ENCODE measurements around the gene LAMA2.
A peak's percentile ranks its signal among the peaks of the same experiment; 100 is the strongest.

LAMA2 gene

GRCh38 chr6:129370268-129370916, 487.5 kb downstream of the LAMA2 start:
- peak; percentile 28 for DNase-seq (ENCODE audit: low read depth)

DNA sequence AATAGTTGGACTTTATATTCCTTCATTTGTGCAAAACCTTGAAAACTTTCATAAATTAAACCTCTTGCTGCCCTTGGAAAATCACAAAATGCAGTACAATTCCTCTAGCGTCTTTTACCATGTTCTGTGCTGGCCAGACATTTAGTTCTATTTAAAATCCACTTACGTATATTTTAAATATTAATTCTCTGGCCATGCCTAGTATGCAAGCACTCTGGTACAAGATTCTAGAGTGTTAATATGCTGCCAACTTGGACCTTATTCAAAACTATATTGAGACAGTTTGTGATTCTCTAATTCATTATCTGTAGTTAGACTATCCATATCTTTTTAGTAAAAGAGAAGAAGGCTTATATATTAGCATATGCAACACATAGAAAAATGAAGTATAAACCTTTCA, 498.9 kb downstream of the LAMA2 start:
- no peak for DNase-seq (ENCODE audit: low read depth)

- no peak for DNase-seq (ENCODE audit: low read depth)
Observed at GRCh38 chr6:129382916-129383315, 500.0 kb downstream of the LAMA2 start.

GRCh38 chr6:129385117-129385516, 502.2 kb downstream of the LAMA2 start:
- DNase-seq (ENCODE audit: low read depth), result no peak

- DNase-seq (ENCODE audit: low read depth), result no peak
Observed at GRCh38 chr6:129390900-129391299, 508.0 kb downstream of the LAMA2 start.

DNA sequence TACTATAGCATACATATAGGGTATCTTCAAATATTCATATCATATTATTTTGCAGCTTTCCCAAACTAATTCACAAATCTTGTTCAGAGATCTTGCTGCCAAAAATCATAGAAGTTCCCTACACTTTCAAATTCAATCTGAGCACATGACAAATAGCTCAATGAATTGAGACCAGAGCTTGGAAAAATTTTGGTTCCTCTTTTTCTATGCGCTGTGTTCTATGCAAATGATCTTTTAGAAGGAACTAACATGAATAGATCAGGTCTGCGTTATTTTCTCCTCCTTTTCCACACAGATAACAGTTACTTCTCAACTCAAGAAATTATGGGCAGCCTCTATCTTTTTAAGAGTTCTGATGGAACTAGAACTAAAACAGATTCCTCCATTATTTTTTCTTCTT, 510.7 kb downstream of the LAMA2 start:
- DNase-seq (ENCODE audit: low read depth), result no peak

DNA sequence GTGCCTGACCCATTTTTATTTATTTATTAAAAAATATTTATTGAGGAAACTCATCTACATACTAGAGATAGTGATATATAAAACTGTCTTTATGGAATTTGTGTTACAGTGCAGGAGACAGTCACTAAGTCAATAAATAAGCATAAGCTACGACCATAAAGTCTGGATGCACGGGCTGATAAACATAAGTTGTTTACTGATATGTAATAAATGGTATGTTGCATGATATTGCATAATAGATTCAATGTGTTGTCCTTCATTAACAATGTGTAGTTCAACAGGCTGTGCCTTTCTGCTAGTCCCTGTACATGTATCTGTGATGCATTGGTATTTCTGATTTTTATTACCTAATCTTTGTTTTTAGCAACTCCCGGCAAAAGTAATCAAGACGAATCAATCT, 515.8 kb downstream of the LAMA2 start:
- DNase-seq (ENCODE audit: low read depth), result no peak

- no peak for DNase-seq (ENCODE audit: low read depth)
Observed at GRCh38 chr6:129402244-129402643, 519.3 kb downstream of the LAMA2 start.

DNA sequence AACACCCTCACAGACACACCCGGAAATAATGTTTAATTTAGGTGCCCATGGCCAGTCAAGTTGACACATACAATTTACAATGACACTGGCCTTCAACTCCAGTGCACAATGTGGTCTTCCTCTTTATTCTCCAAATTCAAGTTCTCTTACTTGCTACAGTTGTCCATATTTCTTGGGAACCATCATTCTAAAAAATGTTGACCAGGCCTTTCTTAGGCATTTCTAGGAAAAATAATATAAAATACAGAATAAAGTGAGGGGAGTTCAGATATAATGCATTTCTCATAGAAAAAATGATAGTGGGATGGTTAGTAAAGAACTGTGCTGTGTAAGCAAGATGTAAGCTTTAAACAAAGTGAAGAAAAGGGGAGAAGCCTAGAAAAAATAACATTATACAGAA, 528.2 kb downstream of the LAMA2 start:
- DNase-seq (ENCODE audit: low read depth), result no peak

- no peak for DNase-seq (ENCODE audit: low read depth)
Observed at GRCh38 chr6:129416337-129416990, 533.5 kb downstream of the LAMA2 start.

GRCh38 chr6:129417416-129418086, 534.6 kb downstream of the LAMA2 start:
- DNase-seq (ENCODE audit: low read depth), result no peak

GRCh38 chr6:129419324-129419723, 536.4 kb downstream of the LAMA2 start:
- no peak for DNase-seq (ENCODE audit: low read depth)

DNA sequence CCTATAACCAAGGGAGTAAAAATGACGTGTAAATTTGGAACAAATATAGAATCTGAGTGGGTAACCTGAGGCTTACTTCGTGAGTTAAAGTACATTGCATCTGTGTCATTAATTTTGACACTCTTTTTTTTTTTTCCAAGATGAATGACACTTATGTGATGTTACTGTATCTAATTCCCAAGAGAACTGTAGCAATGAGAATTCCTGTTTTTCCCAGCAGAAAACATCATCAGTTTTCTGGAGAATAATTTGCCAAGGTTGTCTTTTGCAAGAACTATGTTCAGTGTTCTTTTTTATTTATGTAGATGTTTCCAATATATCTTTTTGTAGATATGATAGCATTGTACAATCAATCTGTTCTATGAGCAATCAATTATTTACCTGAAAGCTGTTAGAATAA, 543.4 kb downstream of the LAMA2 start:
- DNase-seq (ENCODE audit: low read depth), result no peak

DNA sequence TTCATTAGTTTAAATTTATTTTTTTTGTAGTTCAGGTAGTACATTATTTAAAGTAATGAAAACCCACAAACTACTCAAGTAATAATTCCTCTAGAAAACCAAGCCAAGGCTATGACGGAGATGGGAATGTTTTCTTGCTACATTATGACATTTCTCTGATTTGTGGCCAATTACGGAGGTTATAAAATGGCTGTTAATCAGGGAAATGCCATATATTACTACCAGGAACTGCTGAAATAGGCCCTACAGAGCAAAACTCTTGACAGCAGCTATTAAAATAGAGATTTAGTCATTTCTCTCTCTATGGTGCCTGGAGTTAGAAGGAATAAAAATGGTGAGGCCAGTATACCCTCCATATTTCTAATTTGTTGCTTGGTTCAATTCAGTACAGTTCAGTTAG, 547.0 kb downstream of the LAMA2 start:
- DNase-seq (ENCODE audit: low read depth), result no peak

DNA sequence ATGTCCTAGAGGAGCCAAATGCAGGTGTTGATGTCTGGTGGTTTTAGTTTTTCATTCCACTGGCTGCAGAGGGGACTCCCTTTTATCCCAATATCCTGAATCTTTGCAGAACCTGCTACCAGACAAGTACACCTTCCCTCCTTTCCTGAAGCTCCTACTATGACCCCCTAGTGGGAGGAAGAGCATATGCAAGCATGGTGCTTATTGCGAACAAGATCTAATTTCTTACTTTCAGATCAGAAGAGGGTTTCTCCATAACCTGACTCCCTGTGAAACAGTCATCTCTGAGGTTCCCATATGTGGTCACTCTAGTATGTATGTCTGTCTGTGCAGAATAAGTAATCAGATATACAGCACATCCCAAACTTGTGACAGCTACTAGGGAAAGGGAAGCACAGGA, 549.8 kb downstream of the LAMA2 start:
- no peak for DNase-seq (ENCODE audit: low read depth)

DNA sequence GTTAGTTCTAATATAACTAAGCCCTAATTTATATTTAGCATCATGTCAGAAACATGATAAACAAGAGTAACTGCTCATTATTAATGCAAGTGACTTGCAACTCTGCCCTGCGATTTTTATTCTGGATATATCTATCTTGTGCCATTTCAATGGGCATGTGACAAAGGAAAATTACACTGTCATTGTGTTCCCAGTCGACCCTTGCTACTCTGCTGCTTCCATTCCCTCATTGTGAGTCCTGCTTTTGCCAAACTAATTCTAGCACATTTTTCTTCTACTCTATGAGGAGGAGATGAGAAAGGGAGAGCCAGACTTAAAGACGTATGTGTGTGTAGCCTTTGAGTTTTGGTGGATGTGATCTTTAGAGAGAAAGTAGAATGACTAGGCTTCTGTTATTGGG, 551.2 kb downstream of the LAMA2 start:
- DNase-seq (ENCODE audit: low read depth), result no peak

DNA sequence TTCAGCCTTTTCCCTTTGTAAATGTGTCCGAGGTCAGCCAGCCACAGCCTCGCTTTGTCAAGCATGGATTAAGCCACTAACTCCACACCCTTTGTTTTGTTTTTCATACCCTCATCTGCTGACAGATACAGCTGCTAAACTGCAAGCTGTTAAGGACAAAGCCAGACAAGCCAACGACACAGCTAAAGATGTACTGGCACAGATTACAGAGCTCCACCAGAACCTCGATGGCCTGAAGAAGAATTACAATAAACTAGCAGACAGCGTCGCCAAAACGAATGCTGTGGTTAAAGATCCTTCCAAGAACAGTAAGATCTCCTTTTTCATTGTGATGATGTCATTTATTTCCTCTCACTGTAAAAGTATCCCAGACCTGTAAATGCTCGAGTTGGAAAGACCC, 557.8 kb downstream of the LAMA2 start:
- DNase-seq (ENCODE audit: low read depth), result no peak

DNA sequence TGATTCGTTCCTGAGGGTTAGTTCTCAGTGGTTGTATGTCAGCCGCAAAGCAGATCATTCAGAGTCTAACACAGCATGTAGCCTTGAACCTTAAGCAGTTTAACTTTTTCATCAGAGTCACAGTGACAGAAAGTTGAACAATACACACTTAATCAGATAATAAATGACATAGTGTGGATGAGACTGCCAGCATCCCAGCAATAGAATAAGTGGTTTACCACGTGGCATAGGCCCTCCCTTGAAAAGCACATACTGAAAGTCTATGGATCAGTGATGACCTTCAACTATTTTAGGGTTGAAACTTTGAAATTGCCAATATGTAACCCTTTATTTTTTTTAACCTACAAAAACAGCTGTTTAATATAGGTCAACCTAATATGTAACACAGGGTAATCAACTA, 561.7 kb downstream of the LAMA2 start:
- DNase-seq (ENCODE audit: low read depth), result no peak

GRCh38 chr6:129446272-129447197, 563.6 kb downstream of the LAMA2 start:
- no peak for DNase-seq (ENCODE audit: low read depth)

DNA sequence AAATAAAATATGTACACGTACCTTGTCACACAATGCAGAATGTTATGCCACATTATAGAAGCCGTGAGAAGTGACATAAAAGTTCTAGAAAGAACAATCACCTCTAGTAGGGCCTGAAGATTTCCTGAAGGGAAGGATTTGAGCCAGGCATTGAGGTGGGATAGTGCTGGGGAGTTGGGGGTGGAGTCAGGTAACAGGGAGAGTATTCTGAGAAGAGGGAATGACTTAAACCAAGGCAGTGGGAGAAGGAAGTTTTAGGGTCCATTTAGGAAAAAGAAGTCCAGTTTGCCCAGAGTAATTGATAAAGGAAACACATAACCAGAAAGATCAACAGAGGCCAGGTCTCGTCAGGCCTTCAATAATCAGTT, 564.2 kb downstream of the LAMA2 start:
- no peak for DNase-seq (ENCODE audit: low read depth)

GRCh38 chr6:129448965-129449364, 566.0 kb downstream of the LAMA2 start:
- no peak for DNase-seq (ENCODE audit: low read depth)

DNA sequence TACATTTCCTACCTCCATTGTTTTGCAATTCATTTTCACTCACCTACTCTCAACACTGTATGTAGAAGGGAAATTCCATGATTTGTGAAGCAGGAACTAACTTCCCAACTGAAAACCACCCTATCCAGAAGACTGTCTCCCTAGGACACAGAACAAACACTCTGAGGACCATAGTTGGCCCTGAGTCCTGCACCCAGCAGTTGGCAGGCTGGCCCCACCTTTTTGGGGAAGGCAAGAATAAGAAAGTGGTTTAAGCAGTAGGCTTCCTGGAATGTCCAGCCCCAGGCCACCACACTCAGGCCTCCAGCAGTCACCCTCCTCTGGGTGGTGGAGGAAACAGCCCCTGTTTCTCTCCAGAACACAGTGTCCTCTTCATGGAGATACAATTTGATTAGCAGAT, 568.2 kb downstream of the LAMA2 start:
- no peak for DNase-seq (ENCODE audit: low read depth)

- DNase-seq (ENCODE audit: low read depth), result no peak
Observed at GRCh38 chr6:129453073-129453472, 570.1 kb downstream of the LAMA2 start.
